GM03348 (cell line): ENCODE measurements around the gene WNT7A.
"Not testable (repeated sequence)": the region's sequence is repeated elsewhere in the genome, so short reads cannot be mapped to it uniquely, and the experiment has no call there.

Source experiments
- DNase-seq: peaks from one replicate; pipeline ENCODE4 v3.0.0; 2012; ENCODE audit warnings: low spot score

WNT7A gene

GRCh38 chr3:13865106-13865505 is 14.8 kb downstream of the WNT7A start:
- no peak for DNase-seq

GRCh38 chr3:13863965-13864595 is 15.8 kb downstream of the WNT7A start:
- DNase-seq: no peak

DNA sequence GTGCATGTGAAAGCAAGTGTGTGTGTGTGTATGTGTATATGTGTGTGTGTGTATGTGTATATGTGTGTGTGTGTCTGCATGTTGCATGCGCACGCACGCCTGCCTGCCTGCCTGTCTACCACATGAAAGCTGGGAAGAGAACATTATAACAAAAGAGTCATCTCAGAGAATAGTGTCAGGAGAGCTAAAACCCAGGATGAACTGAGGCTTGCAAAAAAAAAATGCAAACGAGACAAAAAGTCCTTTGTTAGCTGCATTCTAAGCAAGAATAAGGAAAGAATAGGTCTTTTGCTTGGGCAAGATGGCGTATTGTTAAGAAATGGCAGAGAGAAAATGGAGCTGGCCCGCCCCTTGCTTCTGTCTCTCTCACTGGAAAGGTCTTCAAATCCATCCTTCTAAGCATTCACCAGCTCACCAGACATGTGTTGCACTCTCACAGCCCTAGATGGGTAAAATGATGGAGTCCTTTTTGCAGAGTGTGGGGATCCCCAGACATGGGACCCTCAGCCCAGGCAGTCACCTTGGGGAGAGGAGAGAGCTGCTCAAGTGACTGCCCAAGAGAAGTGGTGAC is 16.4 kb downstream of the WNT7A start:
- DNase-seq: no peak

GRCh38 chr3:13861461-13861860 is 18.4 kb downstream of the WNT7A start:
- DNase-seq: no peak

GRCh38 chr3:13860001-13860400 is 19.9 kb downstream of the WNT7A start:
- DNase-seq: no peak

GRCh38 chr3:13858768-13859520 is 20.9 kb downstream of the WNT7A start:
- no peak for DNase-seq

- no peak for DNase-seq
Measured at GRCh38 chr3:13857702-13858380, 22.0 kb downstream of the WNT7A start.

DNA sequence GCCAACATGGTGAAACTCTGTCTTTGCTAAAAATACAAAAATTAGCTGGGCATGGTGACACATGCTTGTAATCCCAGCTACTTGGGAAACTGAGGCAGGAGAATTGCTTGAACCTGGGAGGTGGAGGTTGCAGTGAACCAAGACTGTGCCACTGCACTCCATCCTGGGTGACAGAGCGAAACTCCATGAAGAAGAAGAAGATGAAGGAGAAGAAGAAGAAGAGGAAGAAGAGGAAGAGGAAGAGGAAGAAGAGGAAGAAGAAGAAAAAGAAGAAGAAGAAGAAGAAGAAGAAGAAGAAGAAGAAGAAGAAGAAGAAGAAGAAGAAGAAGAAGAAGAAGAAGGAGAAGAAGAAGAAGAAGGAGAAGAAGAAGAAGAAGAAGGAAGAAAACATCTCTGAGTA is 23.2 kb downstream of the WNT7A start:
- not testable (repeated sequence) for DNase-seq

- no peak for DNase-seq
Measured at GRCh38 chr3:13856006-13856405, 23.9 kb downstream of the WNT7A start.

DNA sequence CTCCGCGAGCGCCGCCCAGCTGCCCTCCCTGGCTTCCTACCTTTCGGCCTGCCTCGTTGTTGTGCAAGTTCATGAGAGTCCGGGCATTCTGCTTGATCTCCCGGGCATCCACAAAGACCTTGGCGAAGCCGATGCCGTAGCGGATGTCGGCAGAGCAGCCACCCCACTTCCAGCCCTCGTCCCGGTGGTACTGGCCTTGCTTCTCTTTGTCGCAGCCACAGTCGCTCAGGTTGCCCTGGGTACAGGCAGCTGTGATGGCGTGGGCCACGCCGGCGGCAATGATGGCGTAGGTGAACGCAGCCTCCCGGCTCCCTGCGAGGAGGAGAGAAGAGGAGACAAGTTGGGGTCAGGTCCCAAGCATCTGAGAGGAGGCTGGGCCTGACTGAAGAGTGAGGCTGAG is 25.4 kb downstream of the WNT7A start:
- no peak for DNase-seq

DNA sequence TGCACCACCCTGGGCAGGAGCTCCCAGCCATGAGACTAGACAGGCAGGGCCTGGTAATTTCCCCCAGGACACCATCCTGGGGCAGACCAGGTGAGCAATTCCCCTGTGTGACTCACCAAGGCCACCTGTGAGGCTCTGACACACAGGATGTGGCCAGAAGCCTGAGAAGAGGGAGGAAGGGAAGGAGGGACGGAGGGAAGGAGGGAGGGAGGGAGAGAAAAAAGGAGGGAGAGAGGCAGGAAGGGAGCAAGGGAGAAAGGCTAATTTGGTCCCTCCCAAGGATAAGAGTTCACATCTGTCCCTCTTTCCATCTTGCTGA is 25.9 kb downstream of the WNT7A start:
- no peak for DNase-seq

GRCh38 chr3:13853256-13853977 is 26.5 kb downstream of the WNT7A start:
- DNase-seq: no peak

DNA sequence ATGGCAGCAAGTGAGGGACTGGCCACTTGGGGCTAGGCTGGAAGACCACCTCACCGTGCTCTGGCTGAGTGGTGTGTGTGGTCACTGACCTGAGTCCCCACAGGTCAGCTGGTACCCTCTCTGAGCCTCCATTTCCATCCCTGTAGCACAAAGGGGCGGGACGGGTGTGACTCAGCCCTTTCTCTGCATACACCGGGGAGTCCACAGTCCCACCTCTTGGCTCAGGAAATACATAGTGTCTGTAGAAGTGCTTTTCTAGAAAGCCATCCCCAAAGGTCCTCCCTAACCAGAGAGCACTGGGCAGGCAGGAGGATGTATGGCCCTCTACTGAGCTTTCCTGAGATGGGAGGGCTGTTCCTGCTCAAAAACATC is 27.2 kb downstream of the WNT7A start:
- DNase-seq: no peak

- no peak for DNase-seq
Measured at GRCh38 chr3:13851997-13852637, 27.8 kb downstream of the WNT7A start.

DNA sequence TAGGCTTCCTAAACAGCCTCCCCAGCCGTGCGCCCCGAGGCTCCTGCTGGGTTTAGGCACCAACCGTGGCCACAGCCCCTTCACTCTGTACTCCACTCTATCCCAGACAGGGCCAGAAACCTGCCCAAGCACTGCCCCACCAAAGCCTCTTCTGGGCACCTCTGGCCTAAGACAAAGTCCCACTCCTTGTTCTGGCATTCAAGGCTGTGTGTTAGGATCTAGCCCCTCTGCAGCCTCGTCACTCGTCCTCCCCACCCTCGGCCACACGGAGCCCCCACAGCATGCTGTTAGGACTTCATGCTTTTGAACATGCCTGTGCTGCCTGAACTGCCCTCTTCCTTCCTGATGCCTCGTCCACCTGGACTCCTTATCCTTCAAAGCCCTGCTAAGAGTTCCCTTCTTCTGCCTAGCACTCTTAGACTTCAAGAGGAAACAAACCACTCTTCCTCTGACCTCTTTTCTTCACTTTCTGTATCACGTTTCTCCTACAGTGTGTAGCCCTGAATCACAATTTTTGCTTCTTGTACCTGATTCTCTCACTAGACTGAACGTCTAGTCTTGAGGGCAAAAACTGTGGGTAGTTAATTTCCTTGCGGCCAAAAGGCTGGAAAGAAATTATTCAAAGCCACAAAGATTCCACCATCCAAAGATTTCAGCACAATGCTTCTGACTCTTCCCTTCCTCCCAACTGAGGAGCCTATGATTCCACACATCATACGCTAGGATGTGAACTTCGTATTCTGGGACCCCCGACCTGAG is 28.6 kb downstream of the WNT7A start:
- no peak for DNase-seq

- peak; percentile 27 for DNase-seq
Measured at GRCh38 chr3:13850161-13850945, 29.5 kb downstream of the WNT7A start.

DNA sequence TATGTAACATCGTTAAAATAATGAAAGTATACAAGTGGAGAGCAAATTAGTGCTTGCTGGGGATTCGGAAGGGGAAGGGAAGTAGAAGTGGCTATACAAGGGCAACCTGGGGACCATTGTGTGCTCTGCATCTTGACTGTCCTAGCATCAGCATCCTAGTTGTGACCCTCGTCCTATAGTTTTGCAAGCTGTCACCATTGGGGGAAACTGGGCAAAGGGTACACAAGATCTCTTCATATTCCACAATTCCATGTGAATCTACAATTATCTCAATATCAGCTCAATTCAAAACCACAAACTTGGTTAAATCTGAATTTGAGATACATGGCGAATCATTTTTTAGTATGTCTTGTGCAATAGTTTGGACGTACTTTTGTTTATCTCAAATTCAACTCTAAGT is 30.9 kb downstream of the WNT7A start:
- DNase-seq: no peak

- no peak for DNase-seq
Measured at GRCh38 chr3:13846716-13847570, 32.9 kb downstream of the WNT7A start.

DNA sequence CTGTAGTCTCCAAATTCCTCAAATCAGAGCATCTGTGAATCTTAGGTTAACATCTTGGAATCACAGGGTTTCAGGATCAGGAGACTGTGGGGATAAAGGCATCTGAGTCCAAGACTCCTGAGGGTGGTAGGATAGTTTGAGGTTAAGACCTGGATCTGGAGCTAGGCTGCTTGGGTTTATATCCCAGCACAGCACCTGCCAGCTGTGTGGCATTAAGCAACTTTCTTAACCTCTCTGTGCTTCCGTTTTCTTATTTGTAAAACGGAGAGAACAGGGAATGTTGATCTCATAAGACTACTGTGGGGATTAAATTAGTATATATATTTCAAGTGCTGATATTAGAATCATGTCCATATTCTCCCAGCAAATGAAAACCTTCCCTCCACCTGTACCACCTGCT is 33.6 kb downstream of the WNT7A start:
- DNase-seq: no peak
